DMS153 (cell line): ENCODE results near the gene VCX3A.
"Not testable (repeated sequence)": the region's sequence is repeated elsewhere in the genome, so short reads cannot be mapped to it uniquely, and the experiment has no call there.

Experiments
- DNase-seq: peaks from one replicate; lab custom pipeline; 2025; lab: John Stamatoyannopoulos, UW

Gene VCX3A

DNA sequence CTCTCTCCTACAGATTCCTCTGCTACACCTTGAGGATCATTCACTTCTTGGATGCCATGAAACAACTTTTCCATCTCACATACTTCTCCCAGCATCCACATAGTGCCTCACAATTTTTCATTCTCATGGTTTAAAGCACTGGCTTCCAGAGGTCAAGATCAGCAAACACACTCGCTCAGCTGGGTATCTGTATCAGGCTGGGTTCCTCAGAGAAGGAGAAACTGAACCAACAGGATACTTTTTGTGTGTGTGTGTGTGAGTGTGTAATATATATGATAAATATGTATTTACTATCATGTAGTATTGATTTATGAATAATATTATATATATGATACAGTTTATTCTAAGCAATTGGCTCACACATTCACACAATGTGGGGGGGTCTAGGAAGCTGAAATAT lies at the start of gene VCX3A:
TSS of gene VCX3A (minus strand) at position 101 of the 400 bp plus-strand sequence. CDS start 621 bp downstream, outside the sequence.
- not testable (repeated sequence) for DNase-seq

DNA sequence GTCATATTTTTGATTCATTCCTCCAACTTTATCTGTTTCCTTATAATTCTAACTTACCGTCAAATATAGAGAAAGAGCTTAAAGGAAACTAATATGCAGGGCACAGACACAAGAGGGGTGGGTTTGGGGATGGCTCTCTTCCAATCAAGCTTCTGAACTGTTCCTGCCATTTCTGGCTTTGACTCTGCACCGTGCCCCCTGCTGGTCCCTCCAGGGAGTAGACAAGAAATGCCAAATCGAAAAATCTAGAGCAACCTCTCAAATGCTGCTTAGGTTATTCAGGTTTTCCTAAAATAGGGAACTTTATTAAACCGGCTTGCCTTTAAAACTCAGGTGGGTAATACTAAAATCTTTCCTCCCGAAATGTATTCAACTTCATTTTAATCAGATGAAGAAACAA lies 39.8 kb upstream of the VCX3A start:
- DNase-seq, result no peak

DNA sequence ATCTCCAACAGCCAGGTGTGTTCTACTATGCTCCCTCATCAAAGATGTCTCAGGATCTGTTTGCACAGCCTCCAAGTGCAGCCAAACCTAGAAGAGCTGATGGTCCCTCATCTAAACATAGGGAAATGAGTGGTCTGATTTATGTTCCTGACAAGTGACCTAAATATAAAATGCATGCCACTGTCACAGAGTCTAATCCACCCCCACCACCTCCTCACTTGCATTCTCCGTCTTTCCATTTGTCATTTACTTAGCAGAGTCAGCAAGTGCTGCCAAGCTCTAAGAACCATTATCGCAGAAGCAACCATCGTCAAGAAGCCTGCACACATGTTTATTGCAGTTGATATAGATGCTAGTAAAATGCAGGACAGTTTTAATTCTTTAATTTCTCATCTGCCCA lies 33.1 kb upstream of the VCX3A start:
- DNase-seq, result no peak

DNA sequence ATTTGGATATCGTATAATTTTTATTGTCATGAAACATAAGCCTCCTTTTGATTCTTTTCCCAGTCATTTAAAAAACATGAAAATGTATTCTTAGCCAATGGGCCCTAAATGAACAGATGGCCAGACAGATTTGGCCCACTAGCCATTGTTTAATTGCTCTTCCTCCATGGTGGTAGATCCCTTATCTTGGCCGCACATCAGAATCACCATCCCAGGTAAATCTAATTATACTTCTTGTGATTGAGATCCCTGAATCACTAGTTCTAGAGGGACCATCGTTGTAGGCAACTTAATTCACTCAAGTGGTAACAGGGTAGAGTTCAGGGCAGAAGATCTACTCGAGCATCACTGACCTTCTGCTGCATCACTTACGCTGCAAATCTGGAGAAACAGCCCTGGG lies 24.1 kb upstream of the VCX3A start:
- no peak for DNase-seq

DNA sequence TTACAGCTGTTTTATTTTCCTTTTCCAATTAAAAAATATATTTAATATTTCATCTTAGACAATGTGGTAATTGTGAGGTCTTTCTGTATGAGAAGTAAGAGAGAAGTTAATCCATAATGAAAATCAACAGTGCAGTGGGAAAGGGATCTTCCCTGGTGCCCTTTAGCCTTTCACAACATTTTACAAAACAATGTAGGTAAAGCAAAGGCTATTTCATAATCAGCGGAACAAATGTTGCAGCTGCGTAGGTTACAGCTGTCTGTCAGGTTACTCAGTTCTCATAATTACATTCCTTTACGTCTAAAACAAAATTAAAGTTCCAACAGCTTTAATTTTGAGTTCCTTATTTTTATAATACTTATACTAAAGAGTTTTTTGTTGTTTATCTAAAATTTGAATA lies 22.8 kb upstream of the VCX3A start:
- no peak for DNase-seq

DNA sequence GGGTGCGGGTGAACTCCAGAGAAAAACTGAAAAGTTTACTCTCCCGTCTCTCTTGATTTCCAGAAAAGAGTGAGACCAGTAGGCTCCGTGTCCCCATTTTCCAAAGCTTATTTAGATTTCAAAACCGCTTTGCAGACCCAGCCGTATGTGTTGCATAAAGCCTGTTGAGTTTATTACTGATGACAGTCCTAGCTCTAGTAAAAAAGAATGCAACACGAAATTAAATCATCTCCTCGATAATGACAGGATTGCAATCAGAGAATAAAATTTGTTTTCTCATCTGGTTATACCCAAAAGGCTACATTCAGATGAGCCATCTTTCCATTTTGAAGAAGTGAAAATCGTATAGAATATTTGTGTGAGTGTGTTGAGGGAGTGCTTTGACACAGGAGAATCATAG lies 16.1 kb upstream of the VCX3A start:
- DNase-seq, result no peak

DNA sequence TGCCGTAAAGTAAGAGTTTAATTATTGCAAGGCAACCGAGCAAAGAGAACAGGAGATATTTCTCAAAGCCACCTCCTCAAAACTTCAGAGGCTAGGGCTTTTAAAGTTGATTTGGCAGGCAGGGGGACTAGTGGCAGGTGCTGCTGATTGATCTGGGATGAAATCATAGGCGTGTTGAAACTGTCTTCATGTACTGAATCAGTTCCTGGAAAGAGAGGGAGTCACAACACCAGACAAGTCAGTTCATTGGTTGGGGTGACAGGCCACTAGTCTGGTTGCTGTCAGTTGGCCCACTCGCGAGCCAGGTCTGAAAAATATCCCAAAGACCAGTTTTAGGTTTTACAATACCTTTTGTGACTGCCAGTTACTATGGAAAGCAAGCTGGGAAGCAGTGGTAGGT lies 10.8 kb upstream of the VCX3A start:
- DNase-seq, result no peak

DNA sequence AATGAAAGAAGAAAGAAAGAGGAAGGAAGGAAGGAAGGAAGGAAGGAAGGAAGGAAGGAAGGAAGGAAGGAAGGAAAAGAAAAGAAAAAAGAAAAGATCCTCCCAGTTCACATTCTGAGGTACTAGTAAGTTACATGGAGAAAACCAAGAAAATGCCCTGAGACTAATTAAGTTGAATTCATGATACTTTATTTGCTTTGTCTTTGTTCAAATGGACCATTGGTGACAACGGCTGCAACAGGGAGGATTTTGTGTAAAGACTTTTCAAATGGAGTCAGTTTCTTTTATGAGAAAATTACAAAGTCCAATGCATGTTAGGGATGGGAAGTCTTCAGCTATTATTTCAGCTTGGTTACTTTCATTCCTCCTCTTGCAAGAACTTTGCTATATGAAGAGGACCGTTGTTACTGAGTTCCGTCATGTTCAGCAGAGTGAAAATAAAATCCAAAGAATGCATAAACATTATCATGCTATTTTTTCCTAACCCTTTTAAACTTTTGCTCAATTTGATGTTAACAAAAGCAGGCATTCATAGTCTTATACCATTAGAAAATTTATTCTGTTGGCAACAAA lies 8.3 kb downstream of the VCX3A start:
- DNase-seq, result no peak

DNA sequence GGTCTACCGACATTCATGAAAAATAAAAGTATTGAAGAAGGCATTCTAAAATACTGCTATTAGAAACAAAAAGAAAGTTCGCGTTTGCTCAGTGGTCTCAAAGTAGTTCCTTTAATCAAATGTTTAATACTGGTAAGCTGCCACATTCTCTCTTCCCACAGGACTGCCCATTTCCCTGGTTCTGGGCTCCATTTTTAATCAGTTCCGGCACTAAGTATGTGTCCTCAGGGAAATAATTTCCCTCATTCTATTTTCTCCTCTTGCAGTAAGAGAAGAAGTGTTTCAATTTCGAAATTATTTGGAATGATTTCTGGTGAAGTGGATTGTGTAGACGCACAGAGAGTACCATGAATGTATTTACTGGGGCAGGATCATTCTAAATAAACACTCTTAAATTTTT lies 17.5 kb downstream of the VCX3A start:
- no peak for DNase-seq

DNA sequence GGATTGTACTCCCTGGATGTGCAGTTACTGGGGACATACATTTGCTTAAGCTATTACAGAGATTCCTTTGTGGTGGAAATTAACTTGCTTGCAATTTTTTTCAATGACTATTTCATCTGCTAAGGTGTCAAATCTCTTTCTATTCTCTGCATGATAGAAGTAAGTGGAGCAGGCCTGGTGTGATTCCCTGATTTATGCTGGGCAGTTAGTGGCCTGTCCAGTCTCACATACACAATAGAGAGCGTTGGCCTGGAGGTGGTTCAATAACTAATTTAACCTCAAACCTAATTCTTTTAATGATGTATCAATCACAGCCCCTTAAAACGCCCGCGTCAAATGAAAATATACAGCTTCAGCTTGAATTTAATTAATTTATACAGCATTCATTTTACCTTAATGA lies 28.5 kb downstream of the VCX3A start:
- no peak for DNase-seq

DNA sequence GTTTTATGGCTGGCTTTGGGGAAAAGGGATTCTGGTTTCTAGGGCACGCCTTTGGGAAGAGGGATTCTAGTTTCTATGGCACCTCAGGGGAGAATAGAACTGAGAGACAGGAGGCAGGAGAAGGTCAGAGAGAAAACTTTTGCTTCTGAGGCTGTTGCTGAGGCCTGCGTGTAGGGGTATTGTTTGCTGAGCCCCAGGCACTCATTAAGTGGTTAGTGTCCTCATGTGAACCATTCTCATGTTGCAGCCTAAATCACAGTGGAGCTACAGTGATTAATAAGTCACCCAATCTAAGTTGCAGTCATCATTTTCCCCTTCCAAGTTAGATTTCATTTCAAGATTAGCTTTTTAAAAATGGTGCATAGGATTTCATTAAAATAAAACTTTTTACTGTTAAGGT lies 29.0 kb downstream of the VCX3A start:
- no peak for DNase-seq

DNA sequence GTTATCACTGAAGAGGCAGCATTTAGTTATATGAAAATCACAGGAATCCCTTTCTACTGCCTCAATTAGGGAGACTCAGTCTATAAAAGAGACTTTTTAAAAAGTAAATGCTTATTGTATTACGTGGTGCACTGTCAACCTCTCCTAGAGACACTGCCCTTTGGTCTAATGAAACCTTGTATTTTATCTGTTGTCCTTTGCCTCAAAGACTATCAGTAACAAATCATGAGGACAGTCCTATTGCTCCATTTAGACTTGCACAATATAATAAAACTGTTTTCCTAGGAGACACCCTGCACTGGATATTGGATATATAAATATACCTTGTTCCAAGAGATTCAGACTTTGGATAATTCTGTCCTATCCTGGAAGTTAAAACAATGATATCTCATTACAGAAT lies 34.2 kb downstream of the VCX3A start:
- no peak for DNase-seq

DNA sequence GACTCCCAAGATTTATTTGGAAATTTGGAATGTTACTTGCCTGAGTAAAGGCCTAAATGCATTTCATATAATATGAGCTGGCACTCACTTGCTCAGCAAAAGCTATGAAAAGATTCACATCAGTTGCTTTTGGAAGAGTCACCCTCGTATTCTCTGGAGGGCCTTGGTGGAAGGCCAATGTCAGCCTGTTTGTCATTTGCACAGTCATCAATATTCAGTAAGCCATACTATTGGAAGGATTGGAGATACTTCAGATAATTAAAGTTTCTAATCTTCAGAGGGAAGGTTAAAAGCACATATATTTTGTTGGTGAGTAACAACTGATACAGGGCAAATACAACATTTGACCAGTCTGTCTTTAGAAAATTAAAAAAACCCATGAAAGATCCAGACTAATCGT lies 36.6 kb downstream of the VCX3A start:
- no peak for DNase-seq
